ENCODE results near the gene COA8. TPM values are rescaled to one million over a fixed set of nuclear protein-coding genes. Genes with fewer than 3 reads are reported as not detected.

The COA8 gene
- total and polyA plus RNA-seq, 2 of the 13 experiments (the other 11 are each of a cell fraction or from before 2014, with no cell fraction given) = 10.9 to 25.1 TPM

- TF ChIP-seq MTF2 (CRISPR knock-in tag; IDR thresholded peaks at IDR 0.05; ENCODE audit: borderline replicate concordance) = no peak
Measured at GRCh38 chr14:103568952-103569351, 6.2 kb downstream of the COA8 start (continued).

- Histone ChIP-seq H2AFZ (ENCODE audit: low read length) (no peak overlapping the region), H3K27me3 (ENCODE audit: control insufficient read depth in 1 of 2, insufficient read depth in 2 of 2, low read length in 2 of 2) (no peaks in the 10 kb centered on the region), H3K27ac (ENCODE audit: extremely low read length, insufficient read depth, low read length) (no peak overlapping the region), H3K9ac (ENCODE audit: insufficient read depth, low read depth, low read length) (no peak overlapping the region), H3K4me2 (ENCODE audit: low read depth, low read length) (no peak overlapping the region), H3K36me3 (replicated peaks in 1 of 2; ENCODE audit: control insufficient read depth in 1 of 2, insufficient read depth in 2 of 2, low read length in 2 of 2) (peaks cover 6 to 24% of the 10 kb centered on the region in 2 experiments), H3K4me1 (ENCODE audit: insufficient read depth, low read length) (peaks cover 8% of the 10 kb centered on the region), H3K4me3 (replicated peaks in 1 of 3; ENCODE audit: insufficient read depth in 1 of 3, low read depth in 2 of 3, low read length in 3 of 3) (no peak overlapping the region), H4K20me1 (ENCODE audit: insufficient read depth, low read length) (no peaks in the 10 kb centered on the region), H3K9me3 (ENCODE audit: low read length) (no peaks in the 10 kb centered on the region), H3K79me2 (ENCODE audit: insufficient read depth, low read length) (peaks cover 36% of the 10 kb centered on the region)
- TF ChIP-seq ZBTB14 (CRISPR knock-in tag; IDR thresholded peaks at IDR 0.05) = no peak
- TF ChIP-seq MAFG (CRISPR knock-in tag; IDR thresholded peaks at IDR 0.05) = no peak
- no peak for TF ChIP-seq TOPORS (CRISPR knock-in tag; IDR thresholded peaks at IDR 0.05)
- TF ChIP-seq ZNF776 (CRISPR knock-in tag; IDR thresholded peaks at IDR 0.05) = no peak
- no peak for TF ChIP-seq ZHX2 (IDR thresholded peaks at IDR 0.05; ENCODE audit: low read depth)
- no peak for TF ChIP-seq ZHX2 (CRISPR knock-in tag; IDR thresholded peaks at IDR 0.05; ENCODE audit: borderline replicate concordance)
- no peak for TF ChIP-seq E2F5 (CRISPR knock-in tag; conservative IDR thresholded peaks at IDR 0.05)
- TF ChIP-seq ZGPAT (CRISPR knock-in tag; IDR thresholded peaks at IDR 0.05) = no peak
- no TSS peak for BruUV-seq (replicated peaks)
- FAIRE-seq (no peak), ATAC-seq (no peak), DNase-seq (ENCODE audit: low spot score) (no peak)
- 95% methylated on average over 11 of the region's 11 CpGs for WGBS (ENCODE audit: low lambda C conversion rate)
- CTCF ChIA-PET (ENCODE audit: low intra/inter-chr PET ratio, low total read pairs) = no interaction called here
- in situ Hi-C loops (cut with HindIII; ENCODE audit: extremely low pct_ligation_motif_present, low pct_unique_long_range_greater_than_20kb) (no loop called here), intact Hi-C loops (cut with micrococcal nuclease; ENCODE audit: unreplicated experiment) (no loop called here)
- POLR2A ChIA-PET = no interaction called here
Measured at GRCh38 chr14:103569408-103569807, 6.6 kb downstream of the COA8 start.

All from HepG2 (cell line).